ENCODE data around the gene TBXT.
"Not testable (repeated sequence)": the region's sequence is repeated elsewhere in the genome, so short reads cannot be mapped to it uniquely, and the experiment has no call there.

The TBXT gene

GRCh38 chr6:166169549-166170421 is 2.1 kb upstream of the TBXT start:
- DNase-seq: no peak

GRCh38 chr6:166168616-166169548 is 1.2 kb upstream of the TBXT start:
- DNase-seq: no peak

- no peak for DNase-seq
Measured at GRCh38 chr6:166167258-166167731, 356 bp downstream of the TBXT start.

- DNase-seq: no peak
Measured at GRCh38 chr6:166166314-166167257, 1.1 kb downstream of the TBXT start.

- no peak for DNase-seq
Measured at GRCh38 chr6:166165558-166166313, 1.9 kb downstream of the TBXT start.

DNA sequence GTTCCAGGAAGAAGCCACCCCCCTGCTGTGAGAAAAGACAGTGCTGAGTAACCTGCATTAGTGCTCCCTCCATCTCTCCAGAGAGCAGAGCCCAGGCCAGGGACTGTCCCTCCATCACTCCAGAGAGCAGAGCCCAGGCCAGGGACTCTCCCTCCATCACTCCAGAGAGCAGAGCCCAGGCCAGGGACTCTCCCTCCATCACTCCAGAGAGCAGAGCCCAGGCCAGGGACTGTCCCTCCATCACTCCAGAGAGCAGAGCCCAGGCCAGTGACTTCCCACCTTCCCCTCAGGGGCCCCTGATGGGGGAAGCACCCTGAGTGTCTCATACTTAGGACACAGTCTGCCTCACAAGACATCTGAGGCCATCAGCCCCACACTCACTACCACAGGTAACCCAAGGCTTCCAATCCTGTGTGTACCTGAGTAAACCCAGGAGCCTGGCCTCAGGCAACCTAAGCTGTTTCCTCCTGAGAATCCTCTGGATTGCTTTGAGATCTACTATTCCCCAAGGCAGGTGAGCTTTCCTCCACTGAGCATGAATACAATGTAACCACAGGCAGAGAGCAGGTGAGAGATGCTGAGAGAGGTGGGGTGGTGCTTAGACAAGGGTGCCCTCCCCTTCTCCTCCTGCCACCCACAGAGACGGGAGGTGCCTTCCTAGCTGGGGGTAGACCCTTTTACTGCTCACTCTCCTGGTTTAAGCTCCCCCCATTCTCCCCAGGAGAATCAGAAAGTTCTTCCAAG is 4.9 kb downstream of the TBXT start:
- DNase-seq: no peak

DNA sequence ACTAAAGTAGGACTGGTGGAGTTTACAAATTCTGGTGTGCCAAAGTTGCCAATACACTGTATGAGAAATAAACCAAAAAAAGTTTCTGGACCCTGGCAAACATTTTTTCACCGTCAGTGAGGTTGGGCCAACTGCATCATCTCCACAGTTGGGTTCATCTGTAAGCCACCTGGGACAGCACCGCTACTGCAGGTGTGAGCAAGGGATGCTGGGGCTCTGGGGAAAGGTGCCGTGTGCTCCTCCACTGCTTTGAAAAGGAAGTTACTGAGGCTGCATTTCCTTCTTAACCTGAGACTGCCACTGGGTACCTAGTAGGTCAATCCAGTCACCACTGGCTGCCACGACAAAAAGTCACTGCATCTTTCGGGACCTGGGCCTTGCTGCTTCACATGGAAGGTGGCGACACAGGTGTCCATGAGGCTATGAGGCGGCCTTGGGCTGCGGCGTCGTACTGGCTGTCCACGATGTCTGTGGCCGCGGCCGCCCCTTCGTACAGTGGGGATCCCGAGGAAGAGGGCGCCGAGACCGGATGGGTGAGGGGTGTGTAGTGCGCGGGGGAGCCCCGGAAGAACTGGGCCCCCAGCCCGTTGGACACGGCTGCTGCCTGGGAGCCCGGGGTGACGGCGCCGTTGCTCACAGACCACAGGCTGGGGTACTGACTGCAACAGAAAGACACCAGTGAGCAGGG is 9.6 kb downstream of the TBXT start:
- DNase-seq: no peak

- no peak for DNase-seq
Measured at GRCh38 chr6:166156942-166157341, 10.7 kb downstream of the TBXT start.

- DNase-seq: no peak
Measured at GRCh38 chr6:166153966-166154365, 13.7 kb downstream of the TBXT start.

GRCh38 chr6:166152660-166153059 is 15.0 kb downstream of the TBXT start:
- DNase-seq: no peak

- no peak for DNase-seq
Measured at GRCh38 chr6:166151798-166152197, 15.9 kb downstream of the TBXT start.

DNA sequence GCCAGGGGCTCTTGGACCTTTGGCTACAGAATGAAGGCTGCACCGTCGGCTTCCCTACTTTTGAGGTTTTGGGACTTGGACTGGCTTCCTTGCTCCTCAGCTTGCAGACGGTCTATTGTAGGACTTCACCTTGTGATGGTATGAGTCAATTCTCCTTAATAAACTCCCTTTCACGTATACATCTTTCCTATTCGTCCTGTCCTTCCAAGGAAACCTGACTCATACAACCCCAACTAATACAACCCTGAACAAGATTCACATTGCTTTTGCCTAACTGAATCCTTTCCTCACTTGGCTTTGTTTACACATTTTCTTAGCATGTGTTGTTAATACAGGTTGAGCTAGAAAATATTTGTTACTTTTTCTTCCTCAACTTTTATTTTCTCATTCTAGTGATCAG is 21.9 kb downstream of the TBXT start:
- no peak for DNase-seq

- DNase-seq: no peak
Measured at GRCh38 chr6:166143011-166143410, 24.6 kb downstream of the TBXT start.

GRCh38 chr6:166127624-166128472 is 39.8 kb downstream of the TBXT start:
- no peak for DNase-seq

GRCh38 chr6:166123115-166123514 is 44.5 kb downstream of the TBXT start:
- DNase-seq: not testable (repeated sequence)

DNA sequence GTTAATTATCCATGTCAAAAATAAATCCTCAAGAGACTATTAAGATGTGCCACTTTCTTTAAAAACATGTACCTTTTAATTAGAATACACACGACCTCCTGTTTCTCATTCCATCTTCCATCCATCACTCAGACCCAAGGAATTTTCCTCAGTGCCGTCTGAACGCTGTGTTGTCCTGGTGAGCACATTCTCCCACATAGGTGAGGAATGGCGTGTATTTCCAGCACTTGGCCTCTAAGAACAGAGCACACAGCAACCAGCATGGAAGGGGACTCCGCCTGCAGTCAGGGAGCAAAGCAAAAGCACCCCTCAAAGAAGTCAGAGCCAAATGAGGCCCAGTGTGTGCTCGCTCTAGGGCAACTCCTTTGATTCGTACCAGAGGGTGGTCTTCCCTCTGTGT is 45.9 kb downstream of the TBXT start:
- DNase-seq: no peak

GRCh38 chr6:166119116-166119911 is 48.3 kb downstream of the TBXT start:
- no peak for DNase-seq

DNA sequence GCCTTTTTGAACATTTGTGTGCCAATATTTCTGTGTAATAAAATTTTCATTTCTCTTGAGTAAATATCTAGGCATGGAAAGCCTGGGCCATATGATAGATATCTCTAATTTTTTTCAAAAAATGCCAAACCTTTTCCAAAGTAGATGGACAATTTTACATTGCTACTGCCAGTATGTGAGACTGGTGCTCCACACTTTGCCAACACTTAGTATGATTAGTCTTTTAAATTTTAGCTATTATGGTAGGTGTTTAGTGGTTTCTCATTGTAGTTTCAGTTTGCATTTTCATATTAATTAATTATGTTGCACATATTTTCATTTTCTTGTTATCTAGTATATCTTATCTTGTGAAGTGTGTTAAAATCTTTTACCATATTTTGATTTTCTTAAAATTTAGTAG is 52.0 kb downstream of the TBXT start:
- no peak for DNase-seq

All from femur (tissue), 1 donor.